Natural killer cell treated with Interleukin-12 subunit alpha and Interleukin-12 subunit beta and Interleukin-15 and Interleukin-18, amount 100 ng/mL, for 72 hours (primary cell): ENCODE measurements around the gene CFAP299. TPM values are rescaled to one million over a fixed set of nuclear protein-coding genes. Genes with fewer than 3 reads are reported as not detected.
"Not testable (repeated sequence)": the region's sequence is repeated elsewhere in the genome, so short reads cannot be mapped to it uniquely, and the experiment has no call there.

Experiments used
- ATAC-seq, 2 donors: fragments of 150-1000 bp; cut with Tn5 transposase in 1 of 2; sonication (Bioruptor Pico), chemical (Tn5 transposase) in 1 of 2; 2 replicates each; pipeline ENCODE4 v1.10.0; 2021
- DNase-seq: peaks from one replicate; pipeline ENCODE4 v3.0.0; 2022; ENCODE audit warnings: low spot score
- H3K27ac Mint-ChIP-seq, 2 donors: 1 replicate in 1 of 2; 2 replicates in 1 of 2; pipeline ENCODE4 v1.8.0; 2022; ENCODE audit warnings: mixed read lengths in 2 of 2, mild to moderate bottlenecking in 1 of 2, moderate library complexity in 1 of 2
- H3K27me3 Mint-ChIP-seq, 2 donors: 1 replicate in 1 of 2; 2 replicates in 1 of 2; pipeline ENCODE4 v1.8.0; 2022; ENCODE audit warnings: mixed read lengths in 2 of 2
- H3K36me3 Mint-ChIP-seq: one replicate; pipeline ENCODE4 v1.8.0; 2022; ENCODE audit warnings: mixed read lengths
- H3K4me1 Mint-ChIP-seq, 2 donors: 1 replicate in 1 of 2; 2 replicates in 1 of 2; pipeline ENCODE4 v1.8.0; 2022; ENCODE audit warnings: low read depth in 2 of 2, mixed read lengths in 2 of 2, mild to moderate bottlenecking in 1 of 2
- H3K4me3 Mint-ChIP-seq: one replicate; pipeline ENCODE4 v1.8.0; 2022; ENCODE audit warnings: mixed read lengths
- H3K9me3 Mint-ChIP-seq: 2 replicates; pipeline ENCODE4 v1.8.0; 2022; ENCODE audit warnings: mixed read lengths
- total RNA-seq, 2 donors: library from RNA; stranded (reverse); gene quantifications; one replicate each; pipeline ENCODE4 v1.2.3, GENCODE V29; 2022

The CFAP299 gene
- total RNA-seq, 2 donors from 2014 or later = not detected

GRCh38 chr4:80678413-80678812 is 342.9 kb downstream of the CFAP299 start:
- ATAC-seq = no peak
- peaks cover 0 to 4% of the 10 kb centered on the region in 2 donors for H3K4me1 Mint-ChIP-seq
- no peak overlapping the region for H3K27ac Mint-ChIP-seq
- H3K36me3 Mint-ChIP-seq = no peaks in the 10 kb centered on the region
- H3K4me3 Mint-ChIP-seq = no peak overlapping the region
- no peak for DNase-seq
- H3K27me3 Mint-ChIP-seq = peaks cover 14 to 48% of the 10 kb centered on the region in 2 donors
- H3K9me3 Mint-ChIP-seq = no peaks in the 10 kb centered on the region

- H3K9me3 Mint-ChIP-seq = no peaks in the 10 kb centered on the region
- H3K27me3 Mint-ChIP-seq = peaks cover 14 to 42% of the 10 kb centered on the region in 2 donors
- no peak overlapping the region for H3K27ac Mint-ChIP-seq
- ATAC-seq (no peak), DNase-seq (no peak)
- H3K36me3 Mint-ChIP-seq = no peaks in the 10 kb centered on the region
- no peak overlapping the region for H3K4me3 Mint-ChIP-seq
- H3K4me1 Mint-ChIP-seq = peaks cover 0 to 4% of the 10 kb centered on the region in 2 donors
Measured at GRCh38 chr4:80680934-80681333, 345.4 kb downstream of the CFAP299 start.

DNA sequence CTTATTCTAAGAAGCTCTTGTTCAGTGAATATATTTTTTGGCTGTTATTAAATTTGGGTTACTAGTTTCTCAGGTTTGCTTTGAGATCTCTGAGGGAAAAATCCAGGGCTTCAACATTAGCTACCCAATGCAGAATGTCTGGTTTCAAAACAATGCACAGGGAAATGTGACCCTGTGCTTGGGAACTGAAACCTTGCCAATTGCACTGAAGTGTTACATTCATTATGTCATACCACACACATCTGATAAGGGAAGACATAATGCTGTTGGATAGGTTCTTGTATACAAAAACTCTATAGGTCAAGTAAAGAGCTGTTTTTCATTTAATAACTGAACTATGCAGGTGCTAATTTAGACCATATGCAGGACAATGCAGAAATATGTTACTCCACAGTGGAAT is 349.7 kb downstream of the CFAP299 start:
- H3K36me3 Mint-ChIP-seq = no peaks in the 10 kb centered on the region
- DNase-seq = no peak
- H3K27me3 Mint-ChIP-seq = peaks cover 6 to 19% of the 10 kb centered on the region in 2 donors
- no peak overlapping the region for H3K27ac Mint-ChIP-seq
- no peaks in the 10 kb centered on the region for H3K4me1 Mint-ChIP-seq
- no peaks in the 10 kb centered on the region for H3K9me3 Mint-ChIP-seq
- no peak for ATAC-seq
- no peak overlapping the region for H3K4me3 Mint-ChIP-seq

DNA sequence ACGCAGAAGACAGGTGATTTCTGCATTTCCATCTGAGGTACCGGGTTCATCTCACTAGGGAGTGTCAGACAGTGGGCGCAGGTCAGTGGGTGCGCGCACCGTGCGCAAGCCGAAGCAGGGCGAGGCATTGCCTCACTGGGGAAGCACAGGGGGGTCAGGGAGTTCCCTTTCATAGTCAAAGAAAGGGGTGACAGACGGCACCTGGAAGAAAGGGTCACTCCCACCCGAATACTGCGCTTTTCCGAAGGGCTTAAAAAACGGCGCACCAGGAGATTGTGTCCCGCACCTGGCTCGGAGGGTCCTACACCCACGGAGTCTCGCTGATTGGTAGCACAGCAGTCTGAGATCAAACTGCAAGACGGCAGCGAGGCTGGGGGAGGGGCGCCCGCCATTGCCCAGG is 352.2 kb downstream of the CFAP299 start:
- not testable (repeated sequence) for ATAC-seq, H3K9me3 Mint-ChIP-seq, DNase-seq, H3K4me1 Mint-ChIP-seq, H3K4me3 Mint-ChIP-seq, H3K27me3 Mint-ChIP-seq, H3K27ac Mint-ChIP-seq, H3K36me3 Mint-ChIP-seq

- no peaks in the 10 kb centered on the region for H3K9me3 Mint-ChIP-seq
- no peak for DNase-seq
- no peaks in the 10 kb centered on the region for H3K4me1 Mint-ChIP-seq
- no peaks in the 10 kb centered on the region for H3K27me3 Mint-ChIP-seq
- no peak for ATAC-seq
- H3K36me3 Mint-ChIP-seq = no peaks in the 10 kb centered on the region
- H3K27ac Mint-ChIP-seq = no peak overlapping the region
- H3K4me3 Mint-ChIP-seq = no peak overlapping the region
Measured at GRCh38 chr4:80694171-80694570, 358.6 kb downstream of the CFAP299 start.

DNA sequence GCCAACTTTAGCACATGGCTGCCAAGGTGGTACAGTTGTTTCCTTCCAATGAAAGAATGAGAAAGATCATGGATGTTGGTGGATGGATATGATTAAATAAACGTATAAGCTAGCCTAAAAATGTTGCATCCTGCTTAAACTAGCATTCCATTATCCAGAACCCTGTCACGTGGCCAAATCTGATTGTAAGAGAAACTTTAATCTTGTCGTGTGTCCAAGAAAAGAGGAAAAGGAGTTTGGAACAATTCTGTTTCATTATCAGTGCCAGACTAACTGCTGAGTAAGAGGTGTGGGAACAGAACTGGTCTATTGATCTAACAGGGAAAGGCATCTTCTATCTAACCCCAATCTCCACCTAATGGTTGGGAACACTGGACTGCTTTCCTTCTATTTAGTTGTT is 369.8 kb downstream of the CFAP299 start:
- no peak overlapping the region for H3K27ac Mint-ChIP-seq
- peaks cover 2 to 5% of the 10 kb centered on the region in 2 donors for H3K27me3 Mint-ChIP-seq
- ATAC-seq (no peak), DNase-seq (no peak)
- H3K9me3 Mint-ChIP-seq = no peaks in the 10 kb centered on the region
- H3K4me3 Mint-ChIP-seq = no peak overlapping the region
- no peaks in the 10 kb centered on the region for H3K4me1 Mint-ChIP-seq
- no peaks in the 10 kb centered on the region for H3K36me3 Mint-ChIP-seq

GRCh38 chr4:80709082-80709869 is 373.7 kb downstream of the CFAP299 start:
- H3K27ac Mint-ChIP-seq = no peak overlapping the region
- DNase-seq = no peak
- no peaks in the 10 kb centered on the region for H3K4me1 Mint-ChIP-seq
- H3K9me3 Mint-ChIP-seq = no peaks in the 10 kb centered on the region
- no peaks in the 10 kb centered on the region for H3K36me3 Mint-ChIP-seq
- no peak for ATAC-seq
- H3K4me3 Mint-ChIP-seq = no peak overlapping the region
- peaks cover 0 to 2% of the 10 kb centered on the region in 2 donors for H3K27me3 Mint-ChIP-seq

GRCh38 chr4:80710748-80711451 is 375.4 kb downstream of the CFAP299 start:
- ATAC-seq (no peak), DNase-seq (no peak)
- no peak overlapping the region for H3K27ac Mint-ChIP-seq
- H3K9me3 Mint-ChIP-seq = no peaks in the 10 kb centered on the region
- peaks cover 0 to 2% of the 10 kb centered on the region in 2 donors for H3K27me3 Mint-ChIP-seq
- no peak overlapping the region for H3K4me3 Mint-ChIP-seq
- H3K4me1 Mint-ChIP-seq = no peaks in the 10 kb centered on the region
- H3K36me3 Mint-ChIP-seq = no peaks in the 10 kb centered on the region

DNA sequence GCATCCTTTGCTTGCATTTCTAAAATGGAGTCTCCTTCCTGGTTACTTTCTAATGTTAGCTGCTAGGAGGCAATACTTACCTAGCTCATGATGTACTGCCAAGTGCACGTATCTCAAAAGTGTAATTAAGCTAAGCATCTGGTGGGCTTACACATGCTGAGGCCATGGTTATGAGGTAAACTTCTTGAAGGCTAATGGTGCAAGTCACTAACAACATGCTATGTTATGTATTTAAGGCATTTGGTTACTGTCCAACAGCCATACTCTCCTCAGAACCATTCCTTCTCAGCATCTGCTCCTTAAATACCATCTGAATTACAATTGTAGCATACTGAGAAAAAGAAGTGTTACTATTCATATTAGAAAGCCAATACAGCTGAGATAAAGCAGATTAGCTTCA is 376.4 kb downstream of the CFAP299 start:
- Mint-ChIP-seq H3K36me3 (no peaks in the 10 kb centered on the region), H3K4me1 (no peaks in the 10 kb centered on the region), H3K27ac (no peak overlapping the region), H3K9me3 (no peaks in the 10 kb centered on the region), H3K4me3 (no peak overlapping the region), H3K27me3 (peaks cover 0 to 2% of the 10 kb centered on the region in 2 donors)
- no peak for DNase-seq
- ATAC-seq = no peak

- no peak for DNase-seq
- Mint-ChIP-seq H3K36me3 (peaks cover 6% of the 10 kb centered on the region), H3K27ac (no peak overlapping the region), H3K9me3 (peaks cover 6% of the 10 kb centered on the region), H3K27me3 (peaks cover 0 to 2% of the 10 kb centered on the region in 2 donors), H3K4me3 (no peak overlapping the region), H3K4me1 (no peaks in the 10 kb centered on the region)
- ATAC-seq = no peak
Measured at GRCh38 chr4:80713409-80713808, 377.9 kb downstream of the CFAP299 start.

- Mint-ChIP-seq H3K36me3 (peaks cover 10% of the 10 kb centered on the region), H3K4me1 (no peaks in the 10 kb centered on the region), H3K27ac (no peak overlapping the region), H3K4me3 (no peak overlapping the region), H3K9me3 (peaks cover 10% of the 10 kb centered on the region), H3K27me3 (no peaks in the 10 kb centered on the region)
- no peak for DNase-seq
- ATAC-seq = no peak
Measured at GRCh38 chr4:80717204-80717603, 381.7 kb downstream of the CFAP299 start.

DNA sequence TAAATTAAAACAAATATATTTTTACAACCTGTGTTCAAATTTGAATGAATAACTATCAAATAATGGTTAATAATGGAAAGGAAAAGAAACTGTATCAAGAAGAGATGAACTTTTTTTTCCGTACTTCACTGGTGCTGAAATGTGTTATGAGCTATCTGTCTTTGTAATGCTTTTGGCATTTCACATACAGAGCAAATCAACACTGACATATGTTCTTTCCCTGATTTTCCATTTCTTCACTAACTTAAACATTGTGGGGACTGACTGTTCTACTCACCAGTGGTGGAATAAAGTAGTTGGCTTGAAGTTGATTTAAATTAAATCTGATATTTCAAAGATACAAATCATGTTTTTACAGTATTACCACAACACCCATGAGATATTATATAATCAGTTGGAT is 390.9 kb downstream of the CFAP299 start:
- peaks cover 2 to 10% of the 10 kb centered on the region in 2 donors for H3K27me3 Mint-ChIP-seq
- H3K4me3 Mint-ChIP-seq = no peak overlapping the region
- H3K9me3 Mint-ChIP-seq = no peaks in the 10 kb centered on the region
- H3K27ac Mint-ChIP-seq = no peak overlapping the region
- no peaks in the 10 kb centered on the region for H3K36me3 Mint-ChIP-seq
- ATAC-seq = no peak
- no peak for DNase-seq
- no peaks in the 10 kb centered on the region for H3K4me1 Mint-ChIP-seq

DNA sequence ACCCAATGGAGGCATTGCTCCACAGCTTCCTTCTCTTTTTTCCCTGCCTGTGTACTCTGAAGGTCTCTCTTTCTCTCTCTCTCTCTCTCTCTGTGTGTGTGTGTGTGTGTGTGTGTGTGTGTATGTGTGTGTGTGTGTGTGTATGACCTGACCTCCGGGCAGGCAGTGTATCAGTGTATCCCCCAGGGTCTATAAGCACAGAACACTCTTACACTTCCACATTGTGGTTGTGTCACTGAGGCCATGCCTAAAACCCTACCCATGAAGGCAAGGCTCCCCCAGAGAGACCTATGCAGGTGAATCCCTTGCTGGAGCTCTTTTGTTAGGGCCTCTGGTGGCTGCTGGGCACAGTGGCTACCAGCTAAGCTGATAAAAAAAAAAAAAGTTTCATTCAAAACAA is 394.6 kb downstream of the CFAP299 start:
- H3K27me3 Mint-ChIP-seq = peaks cover 5 to 13% of the 10 kb centered on the region in 2 donors
- H3K4me3 Mint-ChIP-seq = no peak overlapping the region
- no peak for DNase-seq
- no peaks in the 10 kb centered on the region for H3K36me3 Mint-ChIP-seq
- no peak overlapping the region for H3K27ac Mint-ChIP-seq
- ATAC-seq = peak in 1 of 2 donors; percentile 20
- no peaks in the 10 kb centered on the region for H3K9me3 Mint-ChIP-seq
- no peaks in the 10 kb centered on the region for H3K4me1 Mint-ChIP-seq

DNA sequence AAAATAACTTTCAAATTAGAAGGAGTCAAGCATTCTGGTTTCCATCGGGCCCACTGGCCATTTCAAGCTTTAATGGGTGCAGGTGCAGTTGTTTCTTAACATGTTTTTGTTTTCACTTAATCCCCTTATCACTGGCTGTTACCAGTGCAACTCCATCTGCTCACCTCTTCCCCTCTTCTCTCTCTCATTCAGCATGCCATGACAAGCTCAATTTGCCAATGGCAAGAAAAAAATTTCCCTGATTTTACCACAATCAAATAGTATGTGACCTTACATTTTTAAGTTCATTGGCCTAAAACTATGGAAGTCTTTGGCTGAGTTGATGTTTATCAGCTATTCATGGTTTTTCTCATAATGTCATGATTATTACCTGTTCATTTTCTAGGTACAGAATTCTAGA is 395.9 kb downstream of the CFAP299 start:
- Mint-ChIP-seq H3K4me1 (no peaks in the 10 kb centered on the region), H3K9me3 (no peaks in the 10 kb centered on the region), H3K27me3 (peaks cover 5 to 13% of the 10 kb centered on the region in 2 donors), H3K36me3 (no peaks in the 10 kb centered on the region), H3K27ac (no peak overlapping the region), H3K4me3 (no peak overlapping the region)
- DNase-seq = no peak
- no peak for ATAC-seq
